ENCODE data around the gene FEM1B.
A peak's percentile ranks its signal among the peaks of the same experiment; 100 is the strongest.

FEM1B gene

GRCh38 chr15:68228971-68229385, 48.6 kb upstream of the FEM1B start (continued):
- TF ChIP-seq ZNF391 (tag by site-specific recombination; IDR thresholded peaks at IDR 0.05; ENCODE audit: borderline replicate concordance, low read depth) (no peak), ZNF426 (tag by site-specific recombination; IDR thresholded peaks at IDR 0.05) (no peak), ZNF704 (tag by site-specific recombination; IDR thresholded peaks at IDR 0.05) (no peak), ZBTB6 (tag by site-specific recombination; IDR thresholded peaks at IDR 0.05) (no peak), ZIC2 (tag by site-specific recombination; IDR thresholded peaks at IDR 0.05) (peak; percentile 69), ZNF132 (tag by site-specific recombination; IDR thresholded peaks at IDR 0.05; ENCODE audit: borderline replicate concordance) (no peak), GLI2 (tag by site-specific recombination; IDR thresholded peaks at IDR 0.05; ENCODE audit: borderline replicate concordance, low read depth) (no peak), ZNF248 (tag by site-specific recombination; IDR thresholded peaks at IDR 0.05) (no peak), ZNF404 (tag by site-specific recombination; IDR thresholded peaks at IDR 0.05) (no peak), PRDM1 (tag by site-specific recombination; IDR thresholded peaks at IDR 0.05) (no peak), ZNF133 (tag by site-specific recombination; IDR thresholded peaks at IDR 0.05) (no peak), ZNF629 (tag by site-specific recombination; IDR thresholded peaks at IDR 0.05) (no peak), ZNF555 (tag by site-specific recombination; conservative IDR thresholded peaks at IDR 0.05) (no peak), ZFHX2 (tag by site-specific recombination; conservative IDR thresholded peaks at IDR 0.05) (no peak), ZBTB7A (tag by site-specific recombination; IDR thresholded peaks at IDR 0.05; ENCODE audit: low read depth) (no peak), KLF9 (tag by site-specific recombination; IDR thresholded peaks at IDR 0.05; ENCODE audit: low read depth) (peak; percentile 33; the same call in 1 of the 2 replicates), RBAK (tag by site-specific recombination; IDR thresholded peaks at IDR 0.05) (no peak), ZNF302 (tag by site-specific recombination; IDR thresholded peaks at IDR 0.05; ENCODE audit: low read depth) (no peak), ZNF664 (tag by site-specific recombination; IDR thresholded peaks at IDR 0.05) (no peak), PRDM2 (tag by site-specific recombination; IDR thresholded peaks at IDR 0.05; ENCODE audit: borderline replicate concordance) (no peak), SP2 (tag by site-specific recombination; IDR thresholded peaks at IDR 0.05) (peak; percentile 32; the same call in 1 of the 2 replicates), ZNF121 (tag by site-specific recombination; IDR thresholded peaks at IDR 0.05) (no peak), ZNF23 (tag by site-specific recombination; IDR thresholded peaks at IDR 0.05; ENCODE audit: borderline replicate concordance) (no peak)
- TF ChIP-seq, protein P1, sequence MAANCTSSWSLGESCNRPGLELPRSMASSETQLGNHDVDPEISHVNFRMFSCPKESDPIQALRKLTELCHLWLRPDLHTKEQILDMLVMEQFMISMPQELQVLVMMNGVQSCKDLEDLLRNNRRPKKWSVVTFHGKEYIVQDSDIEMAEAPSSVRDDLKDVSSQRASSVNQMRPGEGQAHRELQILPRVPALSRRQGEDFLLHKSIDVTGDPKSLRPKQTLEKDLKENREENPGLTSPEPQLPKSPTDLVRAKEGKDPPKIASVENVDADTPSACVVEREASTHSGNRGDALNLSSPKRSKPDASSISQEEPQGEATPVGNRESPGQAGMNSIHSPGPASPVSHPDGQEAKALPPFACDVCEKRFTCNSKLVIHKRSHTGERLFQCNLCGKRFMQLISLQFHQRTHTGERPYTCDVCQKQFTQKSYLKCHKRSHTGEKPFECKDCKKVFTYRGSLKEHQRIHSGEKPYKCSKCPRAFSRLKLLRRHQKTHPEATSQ (tag by site-specific recombination; IDR thresholded peaks at IDR 0.05), result 0 out of 2 replicates have a peak, but pooled peaks have one; percentile 44
- TF ChIP-seq, protein P2, sequence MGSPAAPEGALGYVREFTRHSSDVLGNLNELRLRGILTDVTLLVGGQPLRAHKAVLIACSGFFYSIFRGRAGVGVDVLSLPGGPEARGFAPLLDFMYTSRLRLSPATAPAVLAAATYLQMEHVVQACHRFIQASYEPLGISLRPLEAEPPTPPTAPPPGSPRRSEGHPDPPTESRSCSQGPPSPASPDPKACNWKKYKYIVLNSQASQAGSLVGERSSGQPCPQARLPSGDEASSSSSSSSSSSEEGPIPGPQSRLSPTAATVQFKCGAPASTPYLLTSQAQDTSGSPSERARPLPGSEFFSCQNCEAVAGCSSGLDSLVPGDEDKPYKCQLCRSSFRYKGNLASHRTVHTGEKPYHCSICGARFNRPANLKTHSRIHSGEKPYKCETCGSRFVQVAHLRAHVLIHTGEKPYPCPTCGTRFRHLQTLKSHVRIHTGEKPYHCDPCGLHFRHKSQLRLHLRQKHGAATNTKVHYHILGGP (tag by site-specific recombination; IDR thresholded peaks at IDR 0.05), result no peak
- TF ChIP-seq, protein P3, sequence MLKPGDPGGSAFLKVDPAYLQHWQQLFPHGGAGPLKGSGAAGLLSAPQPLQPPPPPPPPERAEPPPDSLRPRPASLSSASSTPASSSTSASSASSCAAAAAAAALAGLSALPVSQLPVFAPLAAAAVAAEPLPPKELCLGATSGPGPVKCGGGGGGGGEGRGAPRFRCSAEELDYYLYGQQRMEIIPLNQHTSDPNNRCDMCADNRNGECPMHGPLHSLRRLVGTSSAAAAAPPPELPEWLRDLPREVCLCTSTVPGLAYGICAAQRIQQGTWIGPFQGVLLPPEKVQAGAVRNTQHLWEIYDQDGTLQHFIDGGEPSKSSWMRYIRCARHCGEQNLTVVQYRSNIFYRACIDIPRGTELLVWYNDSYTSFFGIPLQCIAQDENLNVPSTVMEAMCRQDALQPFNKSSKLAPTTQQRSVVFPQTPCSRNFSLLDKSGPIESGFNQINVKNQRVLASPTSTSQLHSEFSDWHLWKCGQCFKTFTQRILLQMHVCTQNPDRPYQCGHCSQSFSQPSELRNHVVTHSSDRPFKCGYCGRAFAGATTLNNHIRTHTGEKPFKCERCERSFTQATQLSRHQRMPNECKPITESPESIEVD (tag by site-specific recombination; IDR thresholded peaks at IDR 0.05), result no peak
- TF ChIP-seq, protein P4, sequence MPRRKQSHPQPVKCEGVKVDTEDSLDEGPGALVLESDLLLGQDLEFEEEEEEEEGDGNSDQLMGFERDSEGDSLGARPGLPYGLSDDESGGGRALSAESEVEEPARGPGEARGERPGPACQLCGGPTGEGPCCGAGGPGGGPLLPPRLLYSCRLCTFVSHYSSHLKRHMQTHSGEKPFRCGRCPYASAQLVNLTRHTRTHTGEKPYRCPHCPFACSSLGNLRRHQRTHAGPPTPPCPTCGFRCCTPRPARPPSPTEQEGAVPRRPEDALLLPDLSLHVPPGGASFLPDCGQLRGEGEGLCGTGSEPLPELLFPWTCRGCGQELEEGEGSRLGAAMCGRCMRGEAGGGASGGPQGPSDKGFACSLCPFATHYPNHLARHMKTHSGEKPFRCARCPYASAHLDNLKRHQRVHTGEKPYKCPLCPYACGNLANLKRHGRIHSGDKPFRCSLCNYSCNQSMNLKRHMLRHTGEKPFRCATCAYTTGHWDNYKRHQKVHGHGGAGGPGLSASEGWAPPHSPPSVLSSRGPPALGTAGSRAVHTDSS (tag by site-specific recombination; IDR thresholded peaks at IDR 0.05), result no peak
